SK-N-MC (cell line): ENCODE data around the gene CDS2.

ENCODE experiments used
- EZH2 ChIP-seq: fragments of 200-600 bp; sonication (generic); IDR thresholded peaks from one replicate; pipeline ENCODE4 v1.6.1; 2017; ENCODE audit warnings: antibody characterized with exemption
- FOXP2 ChIP-seq: optimal IDR thresholded peaks from 2 replicates; pipeline ENCODE3; 2011; ENCODE audit warnings: mild to moderate bottlenecking, moderate library complexity; ENCODE audit not compliant: insufficient read depth; ENCODE audit errors: extremely low read length, control extremely low read depth
- POLR2AphosphoS5 ChIP-seq: IDR thresholded peaks from 2 replicates; pipeline ENCODE4 v1.6.1; 2012; ENCODE audit warnings: mild to moderate bottlenecking, low read depth, low read length, borderline replicate concordance

- TF ChIP-seq POLR2AphosphoS5 = no peak
- TF ChIP-seq EZH2 = no peak
- TF ChIP-seq FOXP2 = no peak
Observed at GRCh38 chr20:5203380-5203779, 76.6 kb downstream of the CDS2 start.
